GM12875 (cell line): ENCODE results near the gene ASB18.

ENCODE experiments used
- H3K4me3 ChIP-seq: one replicate; pipeline ENCODE4 v1.5.1; 2011; ENCODE audit warnings: low read depth, low read length, control low read depth
- CTCF ChIP-seq: IDR thresholded peaks from 2 replicates; pipeline ENCODE4 v1.5.1; 2011; ENCODE audit warnings: low read depth, mild to moderate bottlenecking, control low read depth, inconsistent platforms, low read length, moderate library complexity, borderline replicate concordance; ENCODE audit not compliant: insufficient read depth

Gene ASB18

GRCh38 chr2:236176417-236176816 is 87.8 kb downstream of the ASB18 start:
- TF ChIP-seq CTCF = peak; percentile 46; the same call in 1 of the 2 replicates
- H3K4me3 ChIP-seq = no peak overlapping the region

GRCh38 chr2:236175548-236176150 is 88.6 kb downstream of the ASB18 start:
- TF ChIP-seq CTCF = no peak
- no peak overlapping the region for H3K4me3 ChIP-seq

GRCh38 chr2:236173729-236174607 is 90.2 kb downstream of the ASB18 start:
- TF ChIP-seq CTCF = no peak
- no peak overlapping the region for H3K4me3 ChIP-seq

- no peak for TF ChIP-seq CTCF
- no peak overlapping the region for H3K4me3 ChIP-seq
Observed at GRCh38 chr2:236173036-236173728, 91.0 kb downstream of the ASB18 start.

GRCh38 chr2:236172255-236173035 is 91.8 kb downstream of the ASB18 start:
- no peak overlapping the region for H3K4me3 ChIP-seq
- no peak for TF ChIP-seq CTCF

- TF ChIP-seq CTCF = no peak
- no peak overlapping the region for H3K4me3 ChIP-seq
Observed at GRCh38 chr2:236171680-236172254, 92.4 kb downstream of the ASB18 start.
